HG02763 (cell line): ENCODE results near the gene JMJD1C.
"Not testable (repeated sequence)": the region's sequence is repeated elsewhere in the genome, so short reads cannot be mapped to it uniquely, and the experiment has no call there.

Experiments used
- ATAC-seq: cut with Tn5 transposase; IDR thresholded peaks from one replicate; pipeline ENCODE4 v1.9.1; 2021; ENCODE audit warnings: mild to moderate bottlenecking, moderate library complexity; ENCODE audit not compliant: unreplicated experiment

Gene JMJD1C

DNA sequence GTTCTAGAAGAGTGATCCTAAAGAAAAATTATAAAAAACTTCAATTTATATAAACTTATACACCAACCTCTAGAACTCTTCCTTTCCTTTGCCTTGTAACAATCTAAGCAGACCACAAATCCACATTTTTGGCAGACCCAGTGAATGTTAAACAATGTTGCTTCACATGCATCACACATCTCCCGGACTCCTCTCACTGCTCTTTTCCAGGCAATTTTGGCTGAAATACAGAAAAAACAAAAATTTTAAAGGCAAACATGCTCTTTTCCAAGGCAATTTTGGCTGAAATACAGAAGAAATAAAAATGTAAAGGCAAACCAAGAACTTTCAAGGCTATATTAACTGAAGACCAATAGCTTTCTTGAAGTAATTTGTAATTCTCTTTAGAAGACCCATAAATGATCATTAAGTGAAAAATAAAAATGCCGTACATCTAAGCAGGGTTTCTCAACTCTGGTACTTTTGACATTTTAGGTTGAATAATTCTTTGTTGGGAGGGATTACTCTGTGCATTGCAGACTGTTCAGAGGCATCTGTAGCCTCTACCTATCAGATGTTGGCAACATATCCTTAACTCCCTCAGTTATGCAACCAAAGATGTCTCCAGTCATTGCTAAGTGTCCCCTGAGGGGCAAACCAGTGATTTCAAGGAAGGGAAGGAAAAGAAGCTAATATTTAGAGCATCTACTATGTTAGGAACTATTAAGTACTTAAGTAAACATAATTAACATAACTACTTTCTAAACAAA is 268.3 kb downstream of the JMJD1C start:
- no peak for ATAC-seq

DNA sequence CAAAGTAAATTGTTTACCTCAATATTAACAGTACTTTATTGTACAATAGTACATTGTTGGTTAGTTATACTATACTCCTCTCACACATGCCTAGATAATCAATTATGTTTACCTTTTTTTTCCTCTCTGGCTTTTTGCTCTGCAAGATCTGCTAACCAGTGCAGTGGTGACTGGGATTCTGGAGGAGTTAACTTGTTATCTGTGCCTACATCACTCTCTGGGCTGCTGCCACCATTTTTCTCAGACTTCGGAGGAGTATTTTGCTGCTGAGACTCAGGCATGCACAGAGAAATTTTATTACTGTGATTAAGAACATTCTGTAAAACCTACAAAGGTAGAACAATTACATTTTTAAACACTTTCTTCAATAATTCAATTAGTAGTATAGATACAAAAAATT is 273.0 kb downstream of the JMJD1C start:
- no peak for ATAC-seq

DNA sequence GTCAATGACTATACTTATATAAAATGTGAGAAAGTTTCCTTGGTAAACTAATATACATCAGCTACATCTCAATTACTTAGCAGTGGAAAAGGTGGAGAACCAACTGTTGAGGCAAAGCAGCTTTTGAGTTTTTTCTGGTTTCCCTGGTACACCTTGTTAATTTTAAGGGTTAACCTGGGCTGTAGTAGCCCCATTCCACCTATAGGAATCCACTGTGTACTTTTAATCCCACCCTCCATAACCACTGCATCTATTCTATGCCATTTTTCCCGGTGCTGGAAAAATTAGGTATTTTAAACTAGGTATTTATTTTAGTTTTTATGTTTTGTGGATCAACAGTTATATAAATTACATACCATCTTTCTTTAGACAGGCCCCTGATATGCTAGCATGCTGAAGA is 290.2 kb downstream of the JMJD1C start:
- no peak for ATAC-seq

DNA sequence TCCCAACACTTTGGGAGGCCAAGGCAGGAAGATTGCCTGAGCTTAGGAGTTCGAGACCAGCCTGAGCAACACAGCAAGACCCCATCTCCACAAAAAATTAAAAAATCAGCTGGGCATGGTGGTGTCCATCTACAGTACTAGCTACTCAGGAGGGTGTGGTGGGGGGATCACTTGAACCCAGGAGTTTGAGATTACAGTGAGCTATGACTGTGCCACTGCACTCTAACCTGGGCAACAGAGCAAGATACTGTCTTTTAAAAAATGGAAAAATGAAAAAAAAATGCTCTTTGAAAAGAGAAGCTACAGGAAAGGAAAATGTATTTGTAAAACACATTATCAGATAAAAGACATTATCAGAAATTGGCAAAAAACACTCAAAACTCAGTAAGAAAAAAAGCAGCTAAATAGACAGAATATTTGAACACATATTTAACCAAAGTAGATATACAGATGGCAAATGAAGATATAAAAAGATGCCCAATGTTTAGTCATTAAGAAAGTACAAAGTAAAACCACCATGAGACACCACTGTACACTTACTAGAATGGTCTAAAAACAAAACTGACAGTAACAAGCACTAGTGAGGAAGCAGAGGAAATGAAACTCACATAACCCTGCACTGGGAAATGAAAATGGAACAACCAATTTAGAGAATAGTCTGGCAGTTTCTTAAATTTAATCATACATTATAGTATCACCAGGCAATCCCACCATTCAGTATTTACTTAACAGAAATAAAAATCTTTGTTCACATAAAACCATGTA is 292.1 kb downstream of the JMJD1C start:
- ATAC-seq, result peak; percentile 98

DNA sequence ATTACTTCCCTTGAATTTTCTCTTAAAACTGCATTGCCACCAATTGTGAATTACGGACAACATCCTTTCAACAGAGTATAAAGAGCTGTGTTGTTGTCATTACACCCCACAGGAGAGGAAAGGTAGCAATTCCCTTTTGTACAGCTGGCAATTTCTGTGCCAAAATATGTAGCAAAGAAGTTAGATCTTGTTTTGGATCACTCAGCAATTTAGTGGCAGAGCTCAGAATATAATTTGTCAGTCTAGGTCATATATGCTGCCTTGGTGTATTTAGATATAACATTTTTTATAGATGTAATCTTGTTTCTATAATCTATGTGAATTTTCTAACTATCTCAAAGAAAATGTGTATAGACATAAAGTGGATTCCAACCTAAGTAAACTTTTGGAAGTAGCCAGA is 293.9 kb downstream of the JMJD1C start:
- ATAC-seq, result no peak

DNA sequence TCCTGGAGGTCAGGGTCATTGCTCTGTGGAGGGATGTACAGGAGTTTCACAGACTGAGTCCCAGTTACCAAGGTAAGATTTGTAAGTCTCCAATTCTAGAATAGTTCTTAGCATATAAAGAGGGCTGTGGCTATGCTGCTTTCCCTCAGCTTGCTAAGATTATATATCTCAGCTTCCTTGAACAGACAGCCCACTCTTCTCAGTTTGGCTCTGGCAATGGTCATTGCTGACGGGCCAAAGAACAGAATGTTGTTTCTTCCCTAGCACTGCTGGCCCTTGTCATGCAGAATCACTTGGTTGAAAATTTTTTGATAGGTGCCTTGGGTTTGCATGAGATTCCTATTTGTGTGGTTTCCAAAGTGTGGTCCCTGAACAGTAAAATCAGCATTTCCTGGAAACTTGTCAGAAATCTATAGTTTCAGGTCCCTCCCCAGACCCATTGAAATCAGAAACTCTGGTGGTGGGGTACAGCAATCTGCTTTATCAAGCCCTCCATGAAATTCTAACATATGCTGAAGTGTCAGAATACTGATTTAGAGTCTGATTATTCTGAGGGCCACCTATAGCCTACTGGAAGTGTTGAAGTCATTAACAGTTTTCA is 294.4 kb downstream of the JMJD1C start:
- ATAC-seq, result no peak

DNA sequence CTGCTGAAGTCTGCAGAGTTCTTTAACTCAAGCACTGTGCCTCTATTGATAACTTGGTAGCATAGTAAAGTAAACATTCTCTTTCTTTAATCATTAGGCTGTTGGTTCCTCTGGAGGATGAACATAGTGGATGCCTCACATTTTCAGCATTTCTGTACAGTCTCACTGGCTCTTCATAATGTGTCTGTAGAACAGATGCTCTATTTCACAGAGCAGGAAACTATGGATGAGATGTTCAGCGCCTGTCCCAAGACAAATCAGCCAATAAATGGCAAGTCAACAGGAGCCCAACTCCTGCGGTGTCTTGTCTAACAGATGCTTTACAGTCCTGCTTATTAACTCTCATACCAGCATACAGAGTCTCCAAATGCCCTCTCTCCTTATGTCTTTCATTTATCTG is 296.2 kb downstream of the JMJD1C start:
- no peak for ATAC-seq

DNA sequence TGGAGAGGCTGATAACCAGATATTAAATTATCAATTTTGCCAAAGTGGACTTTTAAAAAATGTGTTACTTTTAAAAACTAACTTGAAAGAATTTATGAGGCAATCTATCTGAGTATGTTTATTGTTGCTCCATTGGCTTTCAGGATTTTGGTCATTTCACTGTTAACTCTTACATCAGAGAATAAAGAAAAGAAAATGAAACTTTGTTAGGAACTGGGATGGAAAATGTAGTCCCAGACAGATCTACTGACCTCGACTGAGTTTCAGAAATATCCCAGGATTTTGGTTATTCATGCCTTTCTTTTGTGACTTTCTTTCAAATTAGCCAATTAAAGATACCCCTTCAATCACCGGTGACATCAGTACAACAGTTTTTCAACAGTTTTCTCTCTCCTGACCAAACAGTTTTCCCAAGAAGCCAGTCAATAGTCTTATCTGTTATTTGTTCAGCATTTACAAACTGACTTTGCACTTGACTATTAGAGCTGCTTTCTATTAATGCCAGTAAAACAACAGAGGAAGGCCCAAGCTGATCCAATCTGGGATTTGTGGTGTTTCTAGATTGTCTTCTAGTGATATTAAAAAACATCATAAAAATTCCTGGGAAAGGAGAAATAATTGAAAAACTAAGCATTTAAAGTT is 296.8 kb downstream of the JMJD1C start:
- no peak for ATAC-seq

DNA sequence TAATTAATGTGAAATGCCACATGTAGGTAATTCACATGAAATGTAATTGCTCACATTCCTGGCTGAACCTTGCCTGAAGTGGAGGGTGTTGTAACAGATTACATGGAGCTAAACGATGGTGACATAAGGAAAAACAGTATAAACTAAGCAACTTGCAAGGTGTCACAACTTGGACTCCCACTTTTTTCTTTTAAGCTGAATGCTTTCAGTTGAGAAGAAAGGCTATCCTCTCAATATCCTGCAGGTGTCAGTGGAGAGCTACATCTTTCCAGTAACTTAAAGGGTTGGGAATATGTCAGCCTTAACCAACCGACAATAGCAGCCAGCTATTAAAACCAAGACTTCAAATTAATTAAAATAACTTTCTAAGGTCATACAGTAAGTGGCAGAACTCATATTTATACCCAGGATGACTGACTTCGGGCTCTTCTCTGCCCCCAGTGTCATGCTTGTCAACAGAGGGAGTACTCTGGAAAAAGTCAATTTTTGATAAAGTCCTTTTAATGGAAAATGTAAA is 299.0 kb downstream of the JMJD1C start:
- ATAC-seq, result peak; percentile 51

DNA sequence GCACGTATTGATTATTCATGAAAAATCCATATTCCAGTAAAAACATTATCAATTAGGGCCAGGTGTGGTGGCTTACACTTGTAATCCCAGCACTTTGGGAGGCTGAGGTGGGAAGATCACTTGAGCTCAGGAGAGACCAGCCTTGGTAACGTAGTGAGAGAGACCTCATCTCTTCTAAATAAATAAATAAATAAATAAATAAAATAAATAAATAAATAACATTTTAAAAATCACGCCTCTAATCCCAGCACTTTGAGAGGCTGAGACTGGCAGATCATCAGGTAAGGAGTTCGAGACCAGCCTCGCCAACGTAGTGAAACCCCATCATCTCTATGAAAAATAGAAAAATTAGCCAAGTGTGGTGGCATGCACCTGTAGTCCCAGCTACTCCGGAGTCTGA is 300.5 kb downstream of the JMJD1C start:
- no peak for ATAC-seq

DNA sequence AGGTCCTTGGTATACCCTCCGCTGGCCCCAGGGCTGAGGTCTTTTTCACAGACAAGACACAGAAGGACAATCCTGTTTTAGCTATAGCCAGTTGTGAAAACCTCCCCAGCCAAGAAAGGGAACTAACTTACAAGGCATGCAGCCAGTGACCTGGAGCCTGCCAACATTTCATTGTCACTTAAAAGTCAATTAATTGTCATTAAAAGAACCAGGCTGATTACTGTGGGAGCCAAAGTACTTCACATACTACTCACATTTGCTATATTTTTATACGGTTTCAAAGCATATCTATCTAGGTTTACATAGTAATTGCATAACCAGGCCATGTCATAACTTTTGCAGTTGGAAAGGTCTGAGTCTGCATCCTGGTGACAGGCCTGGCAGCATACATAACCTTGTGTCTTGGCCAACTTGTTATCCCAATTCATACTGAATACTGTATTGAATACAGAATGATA is 301.6 kb downstream of the JMJD1C start:
- ATAC-seq, result no peak

DNA sequence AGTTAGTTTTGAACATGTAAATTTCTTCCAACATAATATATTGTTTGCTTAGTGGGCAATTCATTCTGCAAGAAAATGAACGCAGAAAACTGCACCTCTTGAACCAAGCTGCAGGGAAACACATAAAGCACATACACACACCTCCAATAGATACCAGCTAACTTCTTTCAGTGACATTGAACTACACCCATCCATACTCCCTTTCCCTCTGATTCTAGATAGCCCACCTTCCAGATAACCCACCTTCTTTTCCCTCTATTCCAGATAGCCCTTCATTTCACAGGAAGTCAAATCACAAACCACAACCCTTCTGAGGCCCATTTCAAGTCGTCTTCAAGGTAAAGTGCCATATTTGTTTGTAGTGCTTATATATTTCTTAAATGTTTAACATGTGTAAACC is 304.2 kb downstream of the JMJD1C start:
- no peak for ATAC-seq

DNA sequence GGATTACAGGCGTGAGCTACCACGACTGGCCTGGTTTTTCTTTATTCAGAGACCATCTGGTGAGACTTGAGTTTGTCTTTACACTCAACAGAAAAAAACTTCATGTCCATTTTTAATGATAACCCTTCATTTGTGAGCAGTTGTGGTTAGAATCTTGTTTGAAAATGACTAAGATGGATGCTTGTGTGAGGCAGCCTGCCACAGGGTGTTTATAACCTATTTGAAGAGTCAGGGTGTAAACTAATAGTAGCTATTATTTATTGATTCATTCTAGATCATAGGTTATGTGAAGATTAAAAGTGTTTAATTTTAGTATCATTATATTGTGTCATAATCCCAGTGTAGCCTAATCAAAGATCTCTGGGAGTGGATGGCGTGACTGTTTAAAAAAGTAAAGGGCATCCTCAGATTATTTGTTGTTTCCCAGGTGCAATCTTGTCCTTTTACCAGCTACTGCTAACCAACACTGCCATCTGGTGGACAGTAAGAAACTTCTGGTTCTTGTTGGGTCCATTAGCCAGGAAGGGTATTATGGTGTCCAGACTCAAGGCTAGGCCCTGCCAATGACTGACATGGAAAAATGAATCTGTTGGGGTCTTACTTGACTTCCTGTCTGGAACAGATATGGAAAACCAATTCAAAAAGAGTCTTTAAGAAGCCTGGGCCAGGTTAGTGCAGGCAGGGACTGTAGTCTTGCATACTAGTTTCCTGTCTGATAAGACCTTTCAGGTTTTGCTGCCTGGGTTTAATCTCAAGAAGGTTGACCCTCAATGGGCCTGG is 307.7 kb downstream of the JMJD1C start:
- peak; percentile 50 for ATAC-seq

DNA sequence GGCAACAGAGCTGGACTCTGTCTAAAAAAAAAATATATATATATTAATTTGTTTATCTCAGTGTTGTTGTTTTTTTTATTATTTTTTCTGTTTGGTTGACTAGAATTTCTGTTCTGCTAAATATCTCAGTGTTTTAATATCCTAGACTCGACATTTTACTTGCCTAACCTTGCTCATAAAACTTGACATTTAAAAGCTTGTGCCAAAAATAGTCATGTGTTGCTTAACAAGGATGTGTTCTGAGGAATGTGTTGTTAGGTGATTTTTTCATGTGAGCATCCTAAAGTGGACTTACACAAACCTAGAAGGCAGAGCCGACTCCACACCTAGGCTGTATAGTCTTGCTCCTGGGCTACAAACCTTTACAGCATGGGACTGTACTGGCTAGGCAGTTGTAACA is 309.5 kb downstream of the JMJD1C start:
- no peak for ATAC-seq

DNA sequence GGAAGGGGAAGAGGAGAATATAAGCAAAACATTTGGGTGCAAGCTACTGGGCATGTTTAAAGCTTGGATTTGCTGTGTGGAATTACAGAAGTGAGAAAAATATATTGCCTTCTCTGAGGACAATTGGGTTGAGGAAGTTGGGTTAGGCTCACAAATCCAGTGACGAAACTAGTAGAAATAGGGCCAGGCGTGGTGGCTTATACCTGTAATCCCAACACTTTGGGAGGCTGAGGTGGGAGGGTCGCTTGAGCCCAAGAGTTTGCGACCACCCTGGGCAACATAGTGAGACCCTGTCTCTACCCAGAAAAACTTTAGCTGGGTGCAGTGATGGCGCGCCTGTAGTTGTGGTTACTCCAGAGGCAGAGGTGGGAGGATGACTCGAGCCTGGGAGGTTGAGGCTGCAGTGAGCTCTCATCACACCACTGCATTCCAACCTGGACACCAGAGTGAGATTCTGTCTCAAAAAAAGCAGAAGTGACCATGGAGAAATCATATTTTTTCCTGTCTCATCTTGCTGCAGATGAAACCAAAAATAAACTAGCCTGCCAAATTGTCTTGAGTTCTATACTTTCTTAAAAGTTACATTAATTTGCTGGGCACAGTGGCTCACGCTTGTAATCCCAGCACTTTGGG is 310.3 kb downstream of the JMJD1C start:
- ATAC-seq, result no peak

DNA sequence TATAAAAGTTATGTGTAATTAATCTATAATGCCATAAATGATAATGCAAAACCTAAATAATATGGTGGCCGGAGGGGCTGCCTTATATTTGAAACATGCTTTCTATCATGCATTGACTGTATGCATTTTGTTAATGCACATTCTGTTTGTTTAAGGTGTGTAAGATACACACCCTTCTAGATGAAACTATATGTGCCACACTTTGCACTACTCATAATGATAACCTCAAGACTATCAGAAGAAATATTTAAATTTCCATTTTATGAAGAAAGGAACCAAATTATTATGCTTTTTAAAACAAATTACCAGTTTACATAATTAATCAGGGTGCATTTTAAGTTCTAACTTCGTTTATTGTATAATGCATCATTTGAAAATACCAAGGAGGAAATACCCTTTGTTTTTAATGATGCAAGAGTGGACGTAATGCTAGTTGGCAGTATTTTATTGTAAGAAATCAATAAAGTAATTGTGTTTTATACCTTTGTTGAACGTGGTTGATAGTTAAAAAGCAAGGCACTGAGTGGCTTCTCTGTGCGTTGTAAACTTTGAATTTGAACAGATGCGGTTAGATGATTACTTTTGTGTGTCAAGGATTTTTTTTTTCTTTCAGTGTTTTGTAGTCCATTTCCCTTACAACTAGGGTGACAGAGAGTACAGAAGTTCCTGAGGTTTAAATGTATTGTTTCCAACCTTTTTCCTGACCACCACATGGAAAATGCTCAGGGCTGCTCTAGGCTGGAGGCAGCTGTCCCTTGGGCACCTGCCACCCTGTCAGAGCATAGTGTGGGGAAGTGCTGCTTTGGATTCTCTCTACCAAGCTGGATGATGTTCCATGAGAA is 311.0 kb downstream of the JMJD1C start:
- ATAC-seq, result no peak

DNA sequence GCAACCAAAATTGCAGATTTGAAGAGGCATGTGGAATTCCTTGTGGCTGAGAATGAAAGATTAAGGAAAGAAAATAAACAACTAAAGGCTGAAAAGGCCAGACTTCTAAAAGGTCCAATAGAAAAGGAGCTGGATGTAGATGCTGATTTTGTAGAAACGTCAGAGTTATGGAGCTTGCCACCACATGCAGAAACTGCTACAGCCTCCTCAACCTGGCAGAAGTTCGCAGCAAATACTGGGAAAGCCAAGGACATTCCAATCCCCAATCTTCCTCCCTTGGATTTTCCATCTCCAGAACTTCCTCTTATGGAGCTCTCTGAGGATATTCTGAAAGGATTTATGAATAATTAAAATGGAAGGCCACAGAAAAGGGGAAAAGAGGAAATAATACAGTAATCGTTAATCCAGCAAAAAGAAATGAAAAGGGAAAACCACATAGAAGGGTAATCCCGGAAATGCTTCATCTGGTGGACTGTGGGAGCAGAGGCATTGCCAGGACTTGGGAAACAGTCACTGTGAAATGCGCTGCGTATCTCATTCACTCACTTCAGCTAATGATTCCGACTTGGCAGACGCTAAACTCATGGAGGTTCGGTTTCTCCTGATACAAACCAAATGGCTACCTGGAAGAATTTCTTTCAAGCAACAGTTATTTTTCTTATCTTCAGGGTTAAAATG is 311.8 kb downstream of the JMJD1C start:
- ATAC-seq, result not testable (repeated sequence)

DNA sequence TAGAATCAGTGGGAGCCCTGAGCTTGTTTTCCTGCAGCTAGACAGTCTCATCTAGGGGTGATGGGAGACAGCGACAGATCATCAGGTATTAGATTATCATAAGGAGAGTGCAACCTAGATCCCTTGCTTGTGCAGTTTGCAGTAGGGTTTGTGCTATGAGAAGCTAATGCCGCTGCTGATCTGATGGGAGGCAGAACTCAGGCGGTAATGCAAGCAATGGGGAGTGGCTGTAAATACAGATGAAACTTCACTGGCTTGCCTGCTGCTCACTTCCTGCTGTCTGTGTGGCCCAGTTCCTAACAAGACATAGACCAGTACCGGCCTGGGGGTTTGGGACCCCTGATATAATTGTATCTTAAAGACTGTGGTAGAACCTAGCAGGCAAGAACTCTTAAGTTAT is 315.0 kb downstream of the JMJD1C start:
- ATAC-seq, result no peak

DNA sequence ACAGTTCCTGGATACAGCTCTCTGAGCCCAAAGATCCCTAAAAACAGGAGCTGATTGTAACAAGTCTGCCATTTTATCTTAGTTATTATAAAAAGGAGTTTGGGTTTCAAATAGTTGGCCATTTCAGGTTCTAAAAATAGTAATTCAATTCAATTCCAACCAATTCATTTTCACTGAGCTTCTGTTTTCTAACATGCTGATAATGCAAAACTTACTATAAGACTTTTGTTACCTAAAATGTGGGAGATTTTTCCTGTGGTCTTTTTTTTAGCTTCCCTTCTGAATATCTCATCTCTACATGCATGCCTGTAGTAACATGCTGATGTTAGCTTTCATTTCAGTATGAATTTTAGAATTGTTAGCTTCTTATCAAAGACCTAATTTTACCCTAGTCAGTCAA is 319.3 kb downstream of the JMJD1C start:
- no peak for ATAC-seq
